GM13977 (cell line): ENCODE measurements around the gene SORL1.

Experiments
- DNase-seq: peaks from one replicate; pipeline ENCODE4 v3.0.0; 2012; ENCODE audit warnings: low spot score
- CTCF ChIP-seq: IDR thresholded peaks from 2 replicates; pipeline ENCODE4 v1.5.1; 2012; ENCODE audit warnings: mild to moderate bottlenecking, control low read depth; ENCODE audit not compliant: insufficient read depth; ENCODE audit errors: extremely low read depth, missing control alignments
- in situ Hi-C: fragments of 300-500 bp; cut with MboI; formaldehyde crosslinking; loops from one replicate; pipeline ENCODE4 v1.12.0; 2022; ENCODE audit warnings: low sequenced_read_pairs, low pct_unique_long_range_greater_than_20kb, mixed read lengths, inconsistent platforms; ENCODE audit not compliant: unreplicated experiment

Gene SORL1

GRCh38 chr11:121450401-121450800 lies 1.7 kb upstream of the SORL1 start:
- in situ Hi-C loops, result loop anchor here (10.0 kb wide), 1 partner anchor 126 kb away; no protein-coding TSS in a partner anchor
- no peak for DNase-seq

GRCh38 chr11:121451178-121451985 lies 732 bp upstream of the SORL1 start:
- DNase-seq, result no peak
- in situ Hi-C loops, result loop anchor here (10.0 kb wide), 1 partner anchor 127 kb away; no protein-coding TSS in a partner anchor
- no peak for TF ChIP-seq CTCF

More at GRCh38 chr11:121450401-121450800, 1.7 kb upstream of the SORL1 start:
- no peak for TF ChIP-seq CTCF

GRCh38 chr11:121452609-121453150 lies 566 bp downstream of the SORL1 start, which contains the start of gene SORL1-AS1:
SORL1-AS1 (minus strand) TSS chr11:121452967.
- in situ Hi-C loops, result loop anchor here (10.0 kb wide), 1 partner anchor 128 kb away; no protein-coding TSS in a partner anchor
- TF ChIP-seq CTCF, result no peak
- peak; percentile 58 for DNase-seq

- no peak for TF ChIP-seq CTCF
- in situ Hi-C loops, result loop anchor here (10.0 kb wide), 1 partner anchor 129 kb away; no protein-coding TSS in a partner anchor
- DNase-seq, result no peak
Observed at GRCh38 chr11:121453589-121454299, 1.6 kb downstream of the SORL1 start.

GRCh38 chr11:121455115-121455514 lies 3.0 kb downstream of the SORL1 start:
- DNase-seq, result no peak
- in situ Hi-C loops, result loop anchor here (10.0 kb wide), 1 partner anchor 130 kb away; no protein-coding TSS in a partner anchor
- TF ChIP-seq CTCF, result no peak

- TF ChIP-seq CTCF, result no peak
- in situ Hi-C loops, result loop anchor here (10.0 kb wide), 1 partner anchor 131 kb away; no protein-coding TSS in a partner anchor
- DNase-seq, result no peak
Observed at GRCh38 chr11:121456151-121456550, 4.0 kb downstream of the SORL1 start.
